Stimulated activated CD4-positive, alpha-beta T cell treated with anti-CD3 and anti-CD28 coated beads, Interleukin-2, amount 100 ng/mL, for 24 hours (primary cell): ENCODE results near the gene ANKLE1.

Experiments used
- DNase-seq, 2 donors: peaks; one replicate each; pipeline ENCODE4 v3.0.0-alpha.2; 2020

ANKLE1 gene, protein sequence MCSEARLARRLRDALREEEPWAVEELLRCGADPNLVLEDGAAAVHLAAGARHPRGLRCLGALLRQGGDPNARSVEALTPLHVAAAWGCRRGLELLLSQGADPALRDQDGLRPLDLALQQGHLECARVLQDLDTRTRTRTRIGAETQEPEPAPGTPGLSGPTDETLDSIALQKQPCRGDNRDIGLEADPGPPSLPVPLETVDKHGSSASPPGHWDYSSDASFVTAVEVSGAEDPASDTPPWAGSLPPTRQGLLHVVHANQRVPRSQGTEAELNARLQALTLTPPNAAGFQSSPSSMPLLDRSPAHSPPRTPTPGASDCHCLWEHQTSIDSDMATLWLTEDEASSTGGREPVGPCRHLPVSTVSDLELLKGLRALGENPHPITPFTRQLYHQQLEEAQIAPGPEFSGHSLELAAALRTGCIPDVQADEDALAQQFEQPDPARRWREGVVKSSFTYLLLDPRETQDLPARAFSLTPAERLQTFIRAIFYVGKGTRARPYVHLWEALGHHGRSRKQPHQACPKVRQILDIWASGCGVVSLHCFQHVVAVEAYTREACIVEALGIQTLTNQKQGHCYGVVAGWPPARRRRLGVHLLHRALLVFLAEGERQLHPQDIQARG

DNA sequence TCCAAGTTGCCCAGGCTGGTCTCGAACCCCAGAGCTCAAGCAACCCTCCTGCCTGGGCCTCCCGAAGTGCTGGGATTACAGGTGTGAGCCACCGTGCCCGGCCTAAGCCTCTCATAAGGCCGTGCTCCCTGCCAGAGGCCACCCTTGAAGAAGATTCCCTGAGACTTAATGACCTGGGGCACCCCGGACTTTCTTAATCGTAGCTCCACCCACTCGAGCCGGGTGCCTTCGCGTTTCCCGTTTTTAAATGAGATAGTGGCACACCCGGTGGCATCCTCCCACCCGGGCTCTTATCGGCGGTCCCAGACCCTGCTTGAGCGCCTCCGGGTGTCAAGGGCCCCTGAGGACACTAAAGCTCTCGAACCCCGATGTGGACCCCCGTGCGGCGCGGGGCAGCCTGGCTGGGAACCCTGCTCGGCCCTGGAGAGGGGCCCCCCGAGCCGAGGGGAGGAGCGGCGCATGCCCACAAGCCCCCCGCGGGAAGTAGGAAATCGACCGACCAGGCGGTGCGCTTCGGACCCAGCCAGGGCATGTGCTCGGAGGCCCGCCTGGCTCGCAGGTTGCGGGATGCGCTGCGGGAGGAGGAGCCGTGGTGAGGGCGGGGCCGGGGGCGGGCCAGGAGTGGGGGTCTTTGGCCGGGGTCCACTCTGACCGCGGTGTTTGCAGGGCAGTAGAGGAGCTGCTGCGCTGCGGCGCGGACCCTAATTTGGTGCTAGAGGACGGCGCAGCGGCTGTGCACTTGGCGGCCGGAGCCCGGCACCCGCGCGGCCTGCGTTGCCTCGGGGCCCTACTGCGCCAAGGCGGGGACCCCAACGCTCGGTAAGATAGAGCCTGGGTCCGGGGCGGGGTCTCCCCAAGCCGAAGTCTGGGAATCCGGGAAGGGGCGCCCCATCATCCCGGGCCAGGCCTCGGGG, at the start of gene ANKLE1:
TSS of gene ANKLE1 (plus strand) at position 511 of the 914 bp plus-strand sequence. CDS start at position 531, 20 bp downstream.
- peak; percentile 55 to 71 for DNase-seq

DNA sequence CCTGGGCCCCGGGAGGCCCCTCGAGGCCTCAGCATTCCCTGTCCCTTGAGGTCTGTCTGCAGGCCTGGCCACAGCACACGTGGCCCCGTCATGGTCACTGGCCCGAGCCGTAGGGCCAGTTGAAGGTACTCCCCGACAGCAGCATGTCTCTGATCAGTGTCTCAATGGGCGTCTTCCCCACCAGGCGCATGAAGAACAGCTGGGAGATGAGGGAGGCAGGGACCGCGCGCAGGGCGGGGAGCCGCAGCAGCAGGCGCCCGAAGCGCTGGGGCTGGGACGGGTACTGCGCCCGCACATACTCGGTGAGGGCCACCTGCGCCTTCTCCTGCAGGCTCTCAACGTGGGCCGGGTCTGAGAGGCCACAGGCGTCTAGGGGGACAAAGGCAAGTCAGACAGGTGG, 49.4 kb upstream of the ANKLE1 start:
- DNase-seq: no peak

DNA sequence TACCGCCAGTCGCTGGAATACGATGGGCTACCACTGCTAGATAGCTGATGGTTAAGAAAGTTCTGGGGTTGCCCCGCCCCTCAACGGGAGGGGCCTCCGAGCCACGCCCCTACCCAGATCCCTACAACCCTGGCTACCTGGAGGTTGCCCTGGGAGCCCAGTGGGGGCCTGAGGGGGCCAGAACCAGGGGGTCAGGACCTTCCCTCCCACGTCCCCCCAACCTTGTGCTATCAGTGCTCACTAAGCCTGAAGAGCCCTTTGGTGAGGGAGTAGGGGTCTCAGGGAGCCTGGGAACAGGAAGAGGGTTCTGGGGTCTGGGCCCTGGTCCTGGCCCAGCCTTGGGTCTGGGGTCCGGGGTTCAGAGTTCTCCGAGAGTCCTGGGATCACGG, 46.8 kb upstream of the ANKLE1 start:
- DNase-seq: peak; percentile 76 to 77

DNA sequence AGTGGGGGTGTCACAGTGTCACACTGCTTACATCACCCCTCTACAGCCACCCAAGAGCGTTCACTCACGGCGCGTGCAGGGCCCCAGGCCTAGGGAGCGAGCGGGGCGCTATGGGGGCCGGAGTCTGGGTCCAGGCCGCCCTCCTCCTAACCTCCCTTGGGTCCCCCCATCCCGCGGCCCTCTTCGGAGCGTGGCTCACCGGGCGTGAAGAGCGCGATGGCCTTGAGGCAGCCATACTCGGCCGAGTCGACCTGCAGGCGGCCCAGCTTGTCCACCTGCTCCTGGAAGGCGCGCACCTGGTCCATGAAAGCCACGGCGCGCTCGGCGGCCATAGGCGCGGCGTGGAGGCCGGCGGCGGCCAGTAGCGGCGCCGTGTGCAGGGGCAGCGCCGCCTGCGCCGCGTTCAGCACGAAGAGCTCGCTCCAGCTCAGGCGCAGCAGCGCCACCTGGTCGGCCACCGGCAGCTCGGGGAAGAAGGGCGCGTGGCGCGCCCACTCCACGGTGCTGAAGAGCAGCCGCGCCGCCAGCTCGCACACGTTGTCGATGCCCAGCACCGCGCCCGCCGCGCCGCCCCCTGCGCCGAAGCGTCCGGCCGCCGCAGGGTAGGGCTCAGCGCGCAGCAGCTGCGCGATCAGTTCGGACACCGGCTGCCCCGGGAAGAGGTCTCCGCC, 46.3 kb upstream of the ANKLE1 start:
- peak; percentile 75 for DNase-seq

DNA sequence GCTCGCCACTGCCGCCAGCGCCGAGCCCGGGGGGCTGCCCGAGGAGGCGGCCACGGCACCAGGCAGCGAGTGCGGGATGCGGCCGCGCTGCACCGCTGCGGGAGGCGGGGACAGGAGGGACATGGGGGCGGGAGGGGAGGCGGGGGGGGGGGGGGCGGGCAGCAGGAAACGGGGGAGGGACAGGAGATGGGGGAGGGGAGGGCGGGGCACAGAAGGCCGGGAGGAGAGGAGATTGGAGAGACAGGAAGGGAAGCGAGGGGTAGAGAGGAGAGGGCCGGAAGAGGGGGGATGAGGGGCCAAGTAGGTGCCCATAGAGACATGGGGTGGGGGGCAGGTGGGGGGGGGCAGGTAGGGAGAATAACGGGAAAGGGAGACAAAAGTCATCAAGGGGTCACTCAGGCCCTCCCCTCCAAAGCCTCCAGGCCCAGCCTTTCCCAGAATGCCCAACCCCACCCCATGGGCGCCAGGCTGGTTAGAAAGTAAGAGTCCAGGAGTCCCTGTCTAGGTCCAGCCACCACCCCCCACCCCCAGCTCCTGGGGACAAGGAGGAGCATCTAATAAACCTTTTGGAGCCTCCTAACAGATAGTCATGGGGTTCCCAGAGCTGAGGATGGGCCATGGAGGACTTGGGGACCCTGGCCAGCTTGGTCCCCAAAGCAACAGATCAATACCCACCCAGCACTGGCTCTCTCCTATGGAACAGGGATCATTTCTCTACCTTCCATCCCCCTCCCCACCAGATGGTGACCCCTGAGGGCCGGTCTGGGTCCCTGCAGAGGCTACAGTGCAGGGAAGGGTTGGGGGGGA, 45.5 kb upstream of the ANKLE1 start:
- no peak for DNase-seq

DNA sequence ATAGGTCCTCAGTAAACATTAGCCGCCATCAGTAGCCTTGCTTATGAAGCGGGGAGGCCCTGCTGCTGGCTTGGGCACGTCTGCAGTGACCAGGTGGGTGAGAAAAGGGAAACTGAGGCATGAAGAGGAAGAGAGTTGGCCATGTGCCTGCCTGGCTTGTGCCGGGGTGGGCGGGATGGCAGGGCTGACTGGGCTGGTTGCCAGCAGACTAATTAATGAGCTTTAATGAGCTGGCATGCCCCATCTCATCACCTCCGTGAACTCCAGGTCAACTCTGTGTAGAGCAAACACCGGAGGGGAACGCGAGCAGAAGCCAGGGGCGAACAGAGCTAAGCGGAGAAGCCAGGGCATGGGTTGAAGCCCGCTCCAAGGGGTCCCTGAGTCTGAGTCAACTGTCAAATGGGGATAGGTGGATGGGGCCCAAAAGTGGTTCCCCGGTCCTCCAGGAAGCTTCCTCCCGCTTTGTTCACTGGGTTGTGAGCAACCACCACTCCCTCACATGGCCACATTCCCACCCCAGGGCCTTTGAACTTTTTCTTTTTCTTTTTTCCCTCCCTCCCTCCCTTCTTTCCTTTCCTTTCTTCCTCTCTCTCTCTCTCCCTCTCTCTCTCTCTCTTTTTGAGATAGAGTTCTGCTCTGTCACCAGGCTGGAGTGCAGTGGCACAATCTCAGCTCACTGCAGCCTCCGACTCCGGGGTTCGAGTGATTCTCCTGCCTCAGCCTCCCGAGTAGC, 44.7 kb upstream of the ANKLE1 start:
- DNase-seq: no peak

DNA sequence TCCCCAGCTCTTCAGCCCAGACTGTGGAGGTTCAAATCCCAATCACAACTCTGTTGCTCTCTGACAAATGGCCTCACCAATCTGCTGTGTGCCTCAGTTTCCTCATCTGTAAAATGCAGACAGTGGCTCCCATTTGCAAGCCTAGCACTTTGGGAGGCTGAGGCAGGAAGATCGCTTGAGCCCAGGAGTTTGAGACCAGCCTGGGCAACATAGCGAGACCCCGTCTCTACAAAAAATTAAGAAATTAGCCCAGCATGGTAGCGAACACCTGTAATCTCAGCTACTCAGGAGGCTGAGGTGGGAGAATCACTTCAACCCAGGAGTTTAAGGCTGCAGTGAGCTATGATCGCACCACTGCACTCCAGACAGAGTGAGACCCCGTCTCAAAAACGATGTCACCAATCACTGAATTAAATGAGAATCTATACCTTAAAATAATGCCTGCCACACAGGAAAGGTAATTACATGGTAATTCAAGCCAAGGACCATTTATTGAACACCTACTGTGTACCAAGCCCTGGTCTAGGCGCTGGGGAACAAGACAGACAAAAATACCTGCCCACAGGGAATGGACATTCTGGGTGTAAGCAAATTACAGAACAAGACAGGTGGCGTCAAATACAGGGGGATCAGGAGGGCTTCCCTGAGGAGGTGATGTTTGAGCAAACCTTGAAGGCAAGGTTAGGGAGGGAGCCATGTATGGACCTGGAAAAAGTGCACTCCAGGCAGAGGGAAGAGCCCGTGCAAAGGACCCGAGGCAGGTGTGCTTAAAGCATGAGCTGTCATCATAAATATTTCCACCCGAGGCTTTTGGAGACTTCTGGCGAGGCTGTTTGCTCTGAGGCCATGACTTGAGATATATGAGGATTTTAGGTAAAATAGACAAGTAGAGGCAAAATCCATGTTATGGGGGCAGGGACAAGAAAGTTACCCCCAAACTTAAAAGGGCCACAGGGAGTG, 43.7 kb upstream of the ANKLE1 start:
- DNase-seq: no peak

DNA sequence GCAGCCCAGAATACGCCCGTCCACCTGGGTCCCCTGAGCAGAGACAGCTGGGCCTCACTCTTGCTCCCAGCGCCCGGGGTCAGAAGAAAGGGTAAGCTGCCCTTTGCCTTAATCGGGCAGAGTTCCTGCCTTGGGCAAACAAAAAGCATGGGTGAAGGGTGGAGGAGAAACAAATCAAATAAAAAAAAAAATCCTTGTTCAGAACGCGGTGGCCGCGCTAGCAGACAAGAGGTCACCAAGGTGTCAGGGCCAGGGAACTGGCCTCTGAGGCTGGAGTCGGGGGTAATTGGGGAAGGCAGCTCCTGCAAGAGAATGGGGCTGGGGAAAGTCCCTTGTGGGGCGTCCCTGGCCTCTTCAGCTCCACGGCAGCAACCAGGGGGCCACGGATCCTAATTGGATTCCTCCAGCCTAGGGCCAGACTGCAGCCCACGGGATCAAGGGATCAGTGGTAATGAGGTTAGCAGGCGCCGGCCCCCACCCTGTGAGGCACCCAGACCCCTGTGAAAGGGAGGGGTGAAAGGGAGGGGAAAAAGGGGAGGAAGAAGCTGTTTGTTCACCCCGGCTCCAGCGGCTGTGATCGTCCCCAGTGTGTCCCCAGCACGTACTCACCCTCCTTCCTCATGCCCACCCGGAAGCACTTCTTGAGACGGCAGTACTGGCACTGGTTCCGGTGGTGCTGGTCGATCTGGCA, 41.5 kb upstream of the ANKLE1 start:
- DNase-seq: no peak

DNA sequence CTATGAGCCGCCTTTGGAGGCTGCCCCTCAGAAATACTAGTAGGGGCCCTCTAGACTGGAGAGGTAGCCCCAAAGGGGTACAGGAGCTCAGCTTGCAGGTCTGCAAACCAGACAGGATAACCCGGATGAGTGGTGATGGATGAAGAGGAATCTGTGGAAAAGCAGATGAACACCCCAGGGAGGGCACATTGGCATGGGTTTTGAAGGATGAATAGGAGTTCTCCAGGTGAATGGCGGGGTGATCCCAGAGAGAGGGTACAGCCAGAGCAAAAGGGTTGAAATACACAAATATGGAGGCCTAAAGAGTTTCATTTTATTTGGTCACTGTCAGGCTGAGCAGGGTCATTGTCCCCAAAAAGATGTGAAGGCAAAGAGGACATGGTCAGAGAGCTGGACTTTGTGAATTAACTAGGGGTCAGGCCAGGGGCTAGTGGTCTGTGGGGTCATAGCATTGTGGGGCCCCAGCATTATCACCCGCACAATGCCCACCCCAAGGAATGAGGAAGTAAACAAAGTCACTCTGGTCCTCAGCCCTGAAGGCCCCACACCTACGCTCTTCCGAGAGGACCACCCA, 40.8 kb upstream of the ANKLE1 start:
- no peak for DNase-seq

DNA sequence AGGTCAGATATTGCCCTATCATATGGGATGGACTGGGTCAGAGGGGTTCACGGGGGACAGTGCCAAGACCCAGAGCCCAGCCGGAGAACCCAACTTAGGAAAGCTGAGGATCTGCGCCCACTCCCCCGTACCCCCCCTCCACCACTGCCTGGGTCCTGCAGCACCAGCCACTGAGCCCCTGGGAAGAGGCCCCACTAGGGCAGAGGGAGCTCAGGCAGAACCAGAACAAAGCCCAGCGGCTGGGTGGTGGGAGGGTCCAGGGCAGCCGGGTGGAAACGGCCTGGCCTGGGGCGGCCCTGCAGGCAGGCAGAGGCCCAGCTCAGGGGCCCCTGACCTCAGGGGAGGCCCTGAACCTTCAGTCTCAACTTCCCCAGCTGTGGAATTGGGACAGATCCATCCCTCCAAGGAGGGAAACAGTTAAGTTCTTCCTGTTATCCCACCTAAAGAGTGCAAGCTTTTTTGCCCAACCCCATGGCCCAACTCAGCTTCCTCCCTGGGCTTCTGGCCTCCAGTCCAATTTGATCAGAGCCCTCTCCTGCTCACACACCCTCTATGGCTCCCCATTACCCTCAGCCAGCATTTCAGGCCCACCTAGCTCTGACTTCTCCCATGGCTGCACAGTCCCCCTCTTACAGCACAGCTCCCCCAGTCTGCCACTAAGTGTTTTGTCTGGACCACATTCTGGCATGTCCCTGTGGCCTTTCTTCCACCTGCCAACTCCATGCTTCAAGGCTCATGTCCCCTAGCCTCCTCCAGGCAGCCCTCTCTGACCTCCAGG, 39.1 kb upstream of the ANKLE1 start:
- no peak for DNase-seq

DNA sequence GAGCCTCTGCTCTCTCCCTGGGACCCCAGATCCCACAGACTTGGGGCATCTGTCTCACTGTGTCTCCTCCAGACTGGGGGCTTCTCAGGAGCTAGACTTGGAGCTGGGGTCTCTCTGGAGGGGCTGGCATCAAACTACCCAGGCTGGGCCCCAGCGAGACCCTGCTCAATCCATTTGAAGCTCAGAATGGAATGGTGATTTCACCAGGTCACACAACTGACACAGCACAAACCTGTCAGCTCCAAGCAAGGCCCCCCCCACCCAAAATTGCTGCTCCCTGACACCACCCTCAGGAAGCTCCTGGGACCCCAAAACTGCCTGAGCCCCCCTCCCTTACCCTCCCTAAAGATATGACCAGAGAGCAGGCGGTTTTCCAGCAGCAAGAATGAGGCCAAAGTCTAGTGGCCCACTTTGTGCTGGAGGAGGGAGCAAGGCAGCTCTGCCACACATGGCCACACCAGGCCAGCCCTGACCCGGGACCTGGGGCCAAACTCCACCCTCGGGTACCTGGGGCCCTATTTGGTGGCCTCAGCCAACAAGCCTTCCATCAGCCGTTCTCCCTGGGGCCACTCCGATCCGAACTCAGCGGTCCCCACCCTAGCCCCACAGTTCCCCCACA, 38.4 kb upstream of the ANKLE1 start:
- no peak for DNase-seq

DNA sequence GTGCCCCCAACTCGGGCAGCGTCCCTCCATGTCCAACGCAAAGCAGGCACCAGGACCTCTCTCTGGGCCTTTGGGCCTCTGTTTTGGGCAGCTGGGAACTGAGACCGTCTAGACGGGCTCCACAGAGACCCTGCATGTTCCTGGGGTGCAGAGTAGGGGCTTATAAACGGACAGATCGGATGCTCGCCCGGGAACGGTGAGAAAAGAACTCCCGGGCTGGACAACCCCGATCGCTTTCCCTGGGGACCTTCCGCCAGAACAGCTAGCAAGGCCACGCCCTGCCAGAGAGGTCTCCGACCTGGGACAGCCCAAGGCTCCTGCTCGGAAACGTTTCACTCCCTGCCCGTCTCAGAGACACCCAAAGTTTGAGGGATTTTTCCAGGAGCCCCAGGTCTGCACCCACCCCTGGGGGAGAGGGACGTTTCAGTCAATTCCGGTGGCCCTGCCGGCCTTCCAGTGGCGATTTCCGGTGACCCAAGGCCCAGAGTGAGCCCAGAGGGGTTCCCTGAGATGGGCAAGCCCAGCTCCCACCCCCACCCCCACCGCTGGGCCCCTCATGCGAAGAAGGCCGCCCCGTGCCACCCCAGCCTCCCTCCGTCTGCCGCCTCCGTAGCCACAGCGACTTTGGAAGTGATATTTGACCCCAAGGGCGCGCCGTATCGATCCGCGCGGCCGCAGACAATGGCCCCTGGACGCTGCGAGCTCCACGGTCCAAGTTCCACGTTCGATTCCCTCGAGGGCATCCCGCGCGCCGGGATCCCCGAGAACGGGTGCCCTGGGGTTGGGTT, 37.7 kb upstream of the ANKLE1 start:
- DNase-seq: no peak

DNA sequence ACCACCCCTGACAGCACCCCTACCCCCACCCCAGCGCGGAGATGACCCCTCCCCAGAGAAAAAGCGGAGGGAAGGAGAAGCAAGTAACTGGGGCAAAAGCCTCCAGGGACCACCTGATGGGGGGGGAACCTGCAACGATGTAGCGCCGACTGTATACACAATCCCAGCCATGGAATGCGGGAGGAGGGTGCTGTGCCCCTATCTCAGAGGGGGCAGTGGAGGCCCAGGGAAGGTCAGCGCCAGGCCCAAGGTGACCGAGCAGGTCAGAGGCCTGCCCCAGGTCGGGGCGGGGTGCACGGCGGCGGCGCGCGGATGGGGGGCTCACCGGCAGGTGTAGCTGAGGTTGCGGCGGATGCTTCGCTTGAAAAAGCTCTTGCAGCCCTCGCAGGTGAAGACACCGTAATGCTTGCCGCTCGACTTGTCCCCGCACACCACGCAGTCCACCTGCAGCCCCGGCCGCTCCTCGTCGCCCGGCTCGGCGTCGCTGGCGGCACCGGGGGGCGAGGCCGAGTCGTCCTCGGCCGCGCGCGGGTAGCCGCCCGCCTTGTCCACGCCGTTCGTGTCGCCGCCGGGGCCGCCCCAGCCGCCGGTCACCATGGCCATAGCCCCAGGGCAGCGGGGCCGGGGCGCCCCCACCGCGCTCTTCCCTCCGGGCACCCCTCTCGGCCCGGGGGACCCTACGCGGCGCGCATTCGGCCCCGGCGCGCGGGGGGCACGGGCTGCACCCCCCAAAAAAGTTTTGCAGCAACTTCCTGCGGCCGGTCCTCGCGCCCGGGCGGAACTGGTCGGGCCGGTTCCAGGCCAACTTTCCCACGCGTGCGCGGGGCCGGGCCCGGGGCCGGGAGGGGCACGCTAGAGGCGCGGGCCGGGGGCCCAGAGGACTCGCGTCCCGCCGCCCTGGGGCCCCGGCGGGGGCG, 36.8 kb upstream of the ANKLE1 start:
- DNase-seq: no peak

DNA sequence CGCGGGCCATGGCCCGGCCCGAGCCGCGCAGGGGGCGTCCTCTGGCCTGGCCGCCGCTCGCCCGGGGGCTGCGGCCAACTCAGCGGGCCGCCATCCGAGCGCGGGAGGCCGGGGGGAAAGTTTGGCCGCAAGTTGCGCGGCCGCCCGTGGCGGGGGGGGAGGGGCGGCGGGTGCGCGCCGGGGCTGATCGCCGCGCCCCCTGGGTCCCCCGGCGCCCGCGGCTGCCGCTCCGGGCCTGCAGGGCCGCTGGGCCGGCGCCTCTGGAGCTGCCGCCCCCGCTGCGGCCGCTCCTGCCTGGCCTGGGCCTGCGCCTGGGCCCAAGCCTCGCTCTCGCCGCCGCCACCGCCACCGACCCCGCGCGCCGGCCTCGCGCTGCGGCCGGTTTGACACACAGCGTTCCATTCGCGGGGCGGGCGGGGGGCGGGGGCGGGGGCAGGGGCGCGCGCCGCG, 36.1 kb upstream of the ANKLE1 start, which contains the start of gene NR2F6:
TSS of gene NR2F6 (minus strand) at position 385 of the 450 bp plus-strand sequence. CDS start 699 bp downstream, outside the sequence.
- no peak for DNase-seq

DNA sequence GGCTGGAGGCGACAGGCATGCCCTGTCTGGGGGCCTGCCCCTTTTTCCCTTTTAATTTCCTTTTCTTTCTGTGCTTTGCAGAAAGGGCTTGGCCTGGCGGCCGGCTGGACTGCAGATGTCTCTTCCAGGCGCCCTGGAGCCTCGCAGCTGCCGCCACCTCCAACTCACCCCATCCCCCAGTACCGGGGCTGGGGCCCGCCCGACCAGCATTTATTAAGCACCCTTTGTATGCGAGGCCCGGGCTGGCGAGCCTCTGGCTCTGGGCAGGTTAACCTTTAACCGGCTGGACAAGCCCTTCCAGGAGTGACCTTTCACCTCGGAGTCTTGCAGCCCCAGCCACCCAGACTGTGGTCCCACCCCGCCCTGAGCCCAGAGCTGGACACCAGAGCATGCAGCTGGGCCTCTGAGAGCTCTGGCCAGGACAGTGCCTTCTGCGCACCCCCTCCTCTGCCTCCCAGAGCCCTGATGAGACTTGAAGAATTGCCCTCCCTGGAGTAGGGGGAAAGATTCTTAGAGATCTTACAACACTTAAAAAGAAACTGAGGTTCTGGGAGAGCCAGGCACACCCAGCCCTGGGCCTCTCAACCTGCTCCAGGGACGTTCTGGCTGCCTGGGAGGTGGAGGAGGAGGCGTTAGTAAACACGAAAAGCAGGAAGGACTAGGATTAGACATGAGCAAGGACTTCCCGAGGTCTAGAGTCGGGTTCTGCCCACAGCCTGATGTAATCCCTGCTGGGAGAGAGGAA, 34.8 kb upstream of the ANKLE1 start:
- no peak for DNase-seq
